Measurements from ENCODE around the gene NUDC.
A peak's percentile ranks its signal among the peaks of the same experiment; 100 is the strongest.
"Not testable (repeated sequence)": the region's sequence is repeated elsewhere in the genome, so short reads cannot be mapped to it uniquely, and the experiment has no call there.

Gene NUDC

GRCh38 chr1:26956321-26956720 lies 34.8 kb downstream of the NUDC start:
- no peak for DNase-seq

- DNase-seq, result no peak
Observed at GRCh38 chr1:26957306-26957705, 35.8 kb downstream of the NUDC start.

GRCh38 chr1:26959270-26959669 lies 37.7 kb downstream of the NUDC start:
- no peak for DNase-seq

GRCh38 chr1:26959722-26960624 lies 38.4 kb downstream of the NUDC start, which contains the start of gene KDF1:
TSS of gene KDF1 (minus strand) at chr1:26960468. CDS start at chr1:26952380, 8,088 bp downstream.
- peak; percentile 76 for DNase-seq

GRCh38 chr1:26960625-26960966 lies 39.1 kb downstream of the NUDC start:
- no peak for DNase-seq

- DNase-seq, result no peak
Observed at GRCh38 chr1:26961826-26962225, 40.3 kb downstream of the NUDC start.

- no peak for DNase-seq
Observed at GRCh38 chr1:26965213-26965612, 43.7 kb downstream of the NUDC start.

- no peak for DNase-seq
Observed at GRCh38 chr1:26965628-26966027, 44.1 kb downstream of the NUDC start.

- peak; percentile 30 for DNase-seq
Observed at GRCh38 chr1:26970810-26971209, 49.3 kb downstream of the NUDC start.

GRCh38 chr1:26971590-26971989 lies 50.0 kb downstream of the NUDC start:
- no peak for DNase-seq

GRCh38 chr1:26972390-26972789 lies 50.8 kb downstream of the NUDC start:
- DNase-seq, result no peak

GRCh38 chr1:26972821-26973220 lies 51.3 kb downstream of the NUDC start:
- DNase-seq, result no peak

GRCh38 chr1:26976621-26977510 lies 55.3 kb downstream of the NUDC start:
- DNase-seq, result no peak

GRCh38 chr1:26978901-26979300 lies 57.4 kb downstream of the NUDC start:
- no peak for DNase-seq

GRCh38 chr1:26981146-26981846 lies 59.8 kb downstream of the NUDC start:
- no peak for DNase-seq

- DNase-seq, result no peak
Observed at GRCh38 chr1:26983863-26984262, 62.3 kb downstream of the NUDC start.

- no peak for DNase-seq
Observed at GRCh38 chr1:26984291-26984690, 62.7 kb downstream of the NUDC start.

GRCh38 chr1:26986658-26987057 lies 65.1 kb downstream of the NUDC start:
- DNase-seq, result no peak

GRCh38 chr1:26989403-26990109 lies 68.0 kb downstream of the NUDC start:
- not testable (repeated sequence) for DNase-seq

GRCh38 chr1:26991310-26992116 lies 70.0 kb downstream of the NUDC start:
- peak; percentile 60 for DNase-seq

GRCh38 chr1:26993237-26994019 lies 71.9 kb downstream of the NUDC start, which contains the start of gene TRNP1:
TSS of gene TRNP1 (plus strand) at chr1:26993692. CDS start at chr1:26993787, 95 bp downstream.
- peak; percentile 76 for DNase-seq

All from NCI-H2171 (cell line).